Neural cell (in vitro differentiated cells): Measurements from ENCODE around the gene BAIAP2L1.

Experiments used
- CTCF ChIP-seq: fragments of 450-650 bp; IDR thresholded peaks from 2 replicates; pipeline ENCODE4 v1.5.1; 2014; ENCODE audit warnings: antibody characterized with exemption, mild to moderate bottlenecking, moderate library complexity; ENCODE audit not compliant: poor library complexity, severe bottlenecking
- EP300 ChIP-seq: fragments of 450-650 bp; conservative IDR thresholded peaks from 2 replicates; pipeline ENCODE4 v1.6.1; 2014; ENCODE audit warnings: antibody characterized with exemption, mild to moderate bottlenecking, moderate library complexity; ENCODE audit not compliant: poor library complexity, severe bottlenecking
- EZH2 ChIP-seq: fragments of 200-600, 300-800 bp; shearing (Covaris generic), sonication (generic); IDR thresholded peaks from 2 replicates; pipeline ENCODE4 v1.6.1; 2014; ENCODE audit warnings: antibody characterized with exemption, low read length, borderline replicate concordance, mild to moderate bottlenecking; ENCODE audit not compliant: insufficient read depth, poor library complexity, severe bottlenecking
- RAD21 ChIP-seq: fragments of 450-650 bp; conservative IDR thresholded peaks from 2 replicates; pipeline ENCODE4 v1.6.1; 2014; ENCODE audit warnings: antibody characterized with exemption, mild to moderate bottlenecking, moderate library complexity
- TAF1 ChIP-seq: IDR thresholded peaks from 2 replicates; pipeline ENCODE4 v1.6.1; 2012; ENCODE audit warnings: low read depth
- TF ChIP-seq, protein P1 (sequence below): IDR thresholded peaks from 2 replicates; pipeline ENCODE4 v1.6.1; 2012; ENCODE audit warnings: borderline replicate concordance

GRCh38 chr7:98297626-98298286, 103.1 kb downstream of the BAIAP2L1 start:
- TF ChIP-seq EP300, result no peak
- TF ChIP-seq CTCF, result no peak
- no peak for TF ChIP-seq RAD21
- TF ChIP-seq, protein P1, sequence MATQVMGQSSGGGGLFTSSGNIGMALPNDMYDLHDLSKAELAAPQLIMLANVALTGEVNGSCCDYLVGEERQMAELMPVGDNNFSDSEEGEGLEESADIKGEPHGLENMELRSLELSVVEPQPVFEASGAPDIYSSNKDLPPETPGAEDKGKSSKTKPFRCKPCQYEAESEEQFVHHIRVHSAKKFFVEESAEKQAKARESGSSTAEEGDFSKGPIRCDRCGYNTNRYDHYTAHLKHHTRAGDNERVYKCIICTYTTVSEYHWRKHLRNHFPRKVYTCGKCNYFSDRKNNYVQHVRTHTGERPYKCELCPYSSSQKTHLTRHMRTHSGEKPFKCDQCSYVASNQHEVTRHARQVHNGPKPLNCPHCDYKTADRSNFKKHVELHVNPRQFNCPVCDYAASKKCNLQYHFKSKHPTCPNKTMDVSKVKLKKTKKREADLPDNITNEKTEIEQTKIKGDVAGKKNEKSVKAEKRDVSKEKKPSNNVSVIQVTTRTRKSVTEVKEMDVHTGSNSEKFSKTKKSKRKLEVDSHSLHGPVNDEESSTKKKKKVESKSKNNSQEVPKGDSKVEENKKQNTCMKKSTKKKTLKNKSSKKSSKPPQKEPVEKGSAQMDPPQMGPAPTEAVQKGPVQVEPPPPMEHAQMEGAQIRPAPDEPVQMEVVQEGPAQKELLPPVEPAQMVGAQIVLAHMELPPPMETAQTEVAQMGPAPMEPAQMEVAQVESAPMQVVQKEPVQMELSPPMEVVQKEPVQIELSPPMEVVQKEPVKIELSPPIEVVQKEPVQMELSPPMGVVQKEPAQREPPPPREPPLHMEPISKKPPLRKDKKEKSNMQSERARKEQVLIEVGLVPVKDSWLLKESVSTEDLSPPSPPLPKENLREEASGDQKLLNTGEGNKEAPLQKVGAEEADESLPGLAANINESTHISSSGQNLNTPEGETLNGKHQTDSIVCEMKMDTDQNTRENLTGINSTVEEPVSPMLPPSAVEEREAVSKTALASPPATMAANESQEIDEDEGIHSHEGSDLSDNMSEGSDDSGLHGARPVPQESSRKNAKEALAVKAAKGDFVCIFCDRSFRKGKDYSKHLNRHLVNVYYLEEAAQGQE, result no peak
- TF ChIP-seq TAF1, result no peak
- TF ChIP-seq EZH2, result no peak
